ENCODE data around the gene CRY2. TPM values are rescaled to one million over a fixed set of nuclear protein-coding genes. Genes with fewer than 3 reads are reported as not detected.
A peak's percentile ranks its signal among the peaks of the same experiment; 100 is the strongest.

CRY2 gene
- total and polyA plus RNA-seq, 2 of the 13 experiments (the other 11 are each of a cell fraction or from before 2014, with no cell fraction given): 10.1 to 12.2 TPM

GRCh38 chr11:45804761-45805304, 42.4 kb upstream of the CRY2 start, which contains the start of gene SLC35C1 (continued):
- TF ChIP-seq NFYC (CRISPR knock-in tag; IDR thresholded peaks at IDR 0.05) (no peak), MIXL1 (CRISPR knock-in tag; IDR thresholded peaks at IDR 0.05) (no peak), ZBTB1 (CRISPR knock-in tag; IDR thresholded peaks at IDR 0.05; ENCODE audit: borderline replicate concordance) (no peak), ZNF207 (IDR thresholded peaks at IDR 0.05; ENCODE audit: borderline replicate concordance) (no peak), ZNF570 (CRISPR knock-in tag; IDR thresholded peaks at IDR 0.05; ENCODE audit: borderline replicate concordance) (no peak), FOXO1 (CRISPR knock-in tag; IDR thresholded peaks at IDR 0.05) (no peak), CBX1 (IDR thresholded peaks at IDR 0.05; ENCODE audit: low read depth) (no peak), SRY (CRISPR knock-in tag; IDR thresholded peaks at IDR 0.05) (0 out of 2 replicates have a peak, but pooled peaks have one; percentile 0), MXI1 (IDR thresholded peaks at IDR 0.05; ENCODE audit: borderline replicate concordance, low read depth, low read length) (peak; percentile 96; the same call in 2 of the 3 replicates), SALL2 (CRISPR knock-in tag; IDR thresholded peaks at IDR 0.05) (peak; percentile 38), ZFP82 (CRISPR knock-in tag; IDR thresholded peaks at IDR 0.05; ENCODE audit: borderline replicate concordance) (0 out of 2 replicates have a peak, but pooled peaks have one; percentile 44), ZNF850 (CRISPR knock-in tag; conservative IDR thresholded peaks at IDR 0.05) (no peak), ZNF513 (CRISPR knock-in tag; conservative IDR thresholded peaks at IDR 0.05) (no peak), ZNF75D (CRISPR knock-in tag; IDR thresholded peaks at IDR 0.05; ENCODE audit: borderline replicate concordance) (no peak), ZNF20 (CRISPR knock-in tag; IDR thresholded peaks at IDR 0.05) (no peak), MNT (IDR thresholded peaks at IDR 0.05) (peak; percentile 74), MAFG (CRISPR knock-in tag; IDR thresholded peaks at IDR 0.05) (no peak), E2F1 (CRISPR knock-in tag; IDR thresholded peaks at IDR 0.05) (no peak), MTA1 (CRISPR knock-in tag; IDR thresholded peaks at IDR 0.05; ENCODE audit: borderline replicate concordance) (no peak), ZNF354B (CRISPR knock-in tag; IDR thresholded peaks at IDR 0.05) (no peak), ZNF530 (CRISPR knock-in tag; IDR thresholded peaks at IDR 0.05; ENCODE audit: low read depth) (no peak), ZNF879 (CRISPR knock-in tag; IDR thresholded peaks at IDR 0.05) (no peak), ZNF740 (CRISPR knock-in tag; IDR thresholded peaks at IDR 0.05) (no peak), NR1H2 (CRISPR knock-in tag; IDR thresholded peaks at IDR 0.05; ENCODE audit: borderline replicate concordance, low read depth) (no peak), ZNF335 (CRISPR knock-in tag; IDR thresholded peaks at IDR 0.05) (no peak; the same call in 1 of the 2 replicates), ZNF17 (CRISPR knock-in tag; IDR thresholded peaks at IDR 0.05) (no peak), BCL3 (CRISPR knock-in tag; IDR thresholded peaks at IDR 0.05) (no peak), SMAD9 (CRISPR knock-in tag; IDR thresholded peaks at IDR 0.05) (no peak)

Data from HepG2 (cell line).